Measurements from ENCODE around the gene USP22.

- TF ChIP-seq CTCF (IDR thresholded peaks at IDR 0.05 in 8 of 11, conservative IDR thresholded peaks at IDR 0.05 in 3 of 11) (no peak), POLR2A (IDR thresholded peaks at IDR 0.05) (no peak)
Measured at GRCh38 chr17:20987511-20987910, 55.3 kb downstream of the USP22 start.

Data from spleen (tissue), 7 donors.